ENCODE results near the gene FBLL1.
"Not testable (repeated sequence)": the region's sequence is repeated elsewhere in the genome, so short reads cannot be mapped to it uniquely, and the experiment has no call there.

Gene FBLL1

DNA sequence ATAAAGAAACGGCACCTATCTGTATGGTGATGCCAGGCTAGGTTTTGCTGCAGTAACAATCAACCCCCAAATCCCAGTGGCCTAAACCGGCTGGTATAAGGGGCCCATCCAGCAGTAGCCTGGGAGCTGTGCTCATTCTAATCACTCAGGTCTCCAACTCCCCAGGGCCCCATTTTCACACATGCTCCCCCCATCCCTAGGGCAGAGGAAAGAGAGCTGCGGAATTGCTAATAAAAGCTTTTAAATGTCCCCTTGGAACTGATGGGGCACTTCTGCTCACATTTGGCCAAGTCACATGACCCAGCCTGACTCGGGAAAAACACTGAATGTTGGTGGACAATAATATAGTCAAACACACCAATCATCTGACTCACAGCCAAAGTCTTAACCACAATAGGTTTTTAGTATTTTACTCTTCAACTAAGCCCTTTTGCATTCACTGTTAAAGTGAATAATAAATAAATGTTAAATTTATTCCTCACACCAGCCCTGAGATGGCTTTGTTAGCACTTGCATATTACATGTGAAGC lies 1.6 kb downstream of the FBLL1 start:
- Histone ChIP-seq H3K4me1 (ENCODE audit: control extremely low read depth in 1 of 4, control insufficient read depth in 4 of 4, insufficient read depth in 4 of 4, low read length in 3 of 4) (peaks cover 0 to 8% (median 7%) of the 10 kb centered on the region in 4 experiments), H3K36me3 (ENCODE audit: control insufficient read depth in 4 of 4, insufficient read depth in 4 of 4, low read length in 3 of 4) (no peaks in the 10 kb centered on the region), H3K9me3 (ENCODE audit: control extremely low read depth in 1 of 5, control insufficient read depth in 4 of 5, insufficient read depth in 2 of 5, low read depth in 1 of 5, low read length in 4 of 5) (peaks cover 0 to 7% (median 0%) of the 10 kb centered on the region in 5 experiments), H3K4me3 (ENCODE audit: control insufficient read depth in 1 of 7, extremely low read depth in 1 of 7, insufficient read depth in 4 of 7, low read depth in 2 of 7, low read length in 6 of 7) (no peak overlapping the region), H3K27me3 (replicated peaks in 2 of 5; ENCODE audit: control insufficient read depth in 4 of 5, insufficient read depth in 5 of 5, low read length in 4 of 5) (peaks cover 12 to 47% (median 22%) of the 10 kb centered on the region in 5 experiments), H3K27ac (ENCODE audit: insufficient read depth in 1 of 2, low read depth in 1 of 2, low read length in 2 of 2, poor library complexity in 1 of 2, severe bottlenecking in 2 of 2) (no peak overlapping the region)
- CTCF ChIA-PET: no interaction called here
- peak in 1 of 3 donors; percentile 2 for DNase-seq
- POLR2A ChIA-PET: no interaction called here
- no CpG with 5 or more reads among the region's 4 CpGs for WGBS (ENCODE audit: insufficient coverage)

GRCh38 chr5:168531191-168531590 lies 2.1 kb downstream of the FBLL1 start:
- H3K4me1 ChIP-seq (ENCODE audit: control extremely low read depth in 1 of 4, control insufficient read depth in 4 of 4, insufficient read depth in 4 of 4, low read length in 3 of 4): peaks cover 0 to 8% (median 7%) of the 10 kb centered on the region in 4 experiments
- no peaks in the 10 kb centered on the region for H3K36me3 ChIP-seq (ENCODE audit: control insufficient read depth in 4 of 4, insufficient read depth in 4 of 4, low read length in 3 of 4)
- no peak overlapping the region for H3K4me3 ChIP-seq (ENCODE audit: control insufficient read depth in 1 of 7, extremely low read depth in 1 of 7, insufficient read depth in 4 of 7, low read depth in 2 of 7, low read length in 6 of 7)
- ChIA-PET POLR2A (no interaction called here), CTCF (no interaction called here)
- no peak for DNase-seq
- 76% methylated on average over 5 of the region's 5 CpGs for WGBS (ENCODE audit: insufficient coverage)
- peaks cover 12 to 47% (median 22%) of the 10 kb centered on the region in 5 experiments for H3K27me3 ChIP-seq (replicated peaks in 2 of 5; ENCODE audit: control insufficient read depth in 4 of 5, insufficient read depth in 5 of 5, low read length in 4 of 5)
- peaks cover 0 to 7% (median 0%) of the 10 kb centered on the region in 5 experiments for H3K9me3 ChIP-seq (ENCODE audit: control extremely low read depth in 1 of 5, control insufficient read depth in 4 of 5, insufficient read depth in 2 of 5, low read depth in 1 of 5, low read length in 4 of 5)
- no peak overlapping the region for H3K27ac ChIP-seq (ENCODE audit: insufficient read depth in 1 of 2, low read depth in 1 of 2, low read length in 2 of 2, poor library complexity in 1 of 2, severe bottlenecking in 2 of 2)

GRCh38 chr5:168531987-168532864 lies 3.1 kb downstream of the FBLL1 start:
- WGBS (ENCODE audit: insufficient coverage): 60% methylated on average over 4 of the region's 6 CpGs
- Histone ChIP-seq H3K36me3 (ENCODE audit: control insufficient read depth in 4 of 4, insufficient read depth in 4 of 4, low read length in 3 of 4) (no peaks in the 10 kb centered on the region), H3K4me3 (ENCODE audit: control insufficient read depth in 1 of 7, extremely low read depth in 1 of 7, insufficient read depth in 4 of 7, low read depth in 2 of 7, low read length in 6 of 7) (no peak overlapping the region), H3K27ac (ENCODE audit: insufficient read depth in 1 of 2, low read depth in 1 of 2, low read length in 2 of 2, poor library complexity in 1 of 2, severe bottlenecking in 2 of 2) (no peak overlapping the region), H3K9me3 (ENCODE audit: control extremely low read depth in 1 of 5, control insufficient read depth in 4 of 5, insufficient read depth in 2 of 5, low read depth in 1 of 5, low read length in 4 of 5) (peaks cover 0 to 7% (median 0%) of the 10 kb centered on the region in 5 experiments), H3K27me3 (replicated peaks in 2 of 5; ENCODE audit: control insufficient read depth in 4 of 5, insufficient read depth in 5 of 5, low read length in 4 of 5) (peaks cover 12 to 47% (median 22%) of the 10 kb centered on the region in 5 experiments), H3K4me1 (ENCODE audit: control extremely low read depth in 1 of 4, control insufficient read depth in 4 of 4, insufficient read depth in 4 of 4, low read length in 3 of 4) (peaks cover 0 to 8% (median 7%) of the 10 kb centered on the region in 4 experiments)
- ChIA-PET POLR2A (no interaction called here), CTCF (no interaction called here)
- DNase-seq: no peak

DNA sequence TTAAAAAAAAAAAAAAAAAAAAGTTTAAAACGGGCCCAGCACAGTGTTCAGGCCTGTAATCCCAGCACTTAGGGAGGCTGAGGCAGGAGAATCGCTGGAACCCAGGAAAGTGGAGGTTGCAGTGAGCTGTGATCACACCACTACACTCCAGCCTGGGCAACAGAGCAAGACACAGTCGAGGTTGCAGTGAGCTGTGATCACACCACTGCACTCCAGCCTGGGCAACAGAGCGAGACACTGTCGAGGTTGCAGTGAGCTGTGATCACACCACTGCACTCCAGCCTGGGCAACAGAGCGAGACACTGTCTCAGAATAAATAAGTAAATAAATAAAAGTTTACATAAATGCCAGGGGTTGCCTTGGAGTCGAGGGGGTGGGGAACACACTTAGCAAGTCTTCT lies 5.2 kb downstream of the FBLL1 start:
- DNase-seq; H3K9me3 ChIP-seq (ENCODE audit: control extremely low read depth in 1 of 5, control insufficient read depth in 4 of 5, insufficient read depth in 2 of 5, low read depth in 1 of 5, low read length in 4 of 5); CTCF ChIA-PET; H3K4me3 ChIP-seq (ENCODE audit: control insufficient read depth in 1 of 7, extremely low read depth in 1 of 7, insufficient read depth in 4 of 7, low read depth in 2 of 7, low read length in 6 of 7); POLR2A ChIA-PET; H3K4me1 ChIP-seq (ENCODE audit: control extremely low read depth in 1 of 4, control insufficient read depth in 4 of 4, insufficient read depth in 4 of 4, low read length in 3 of 4); H3K27ac ChIP-seq (ENCODE audit: insufficient read depth in 1 of 2, low read depth in 1 of 2, low read length in 2 of 2, poor library complexity in 1 of 2, severe bottlenecking in 2 of 2); H3K36me3 ChIP-seq (ENCODE audit: control insufficient read depth in 4 of 4, insufficient read depth in 4 of 4, low read length in 3 of 4): not testable (repeated sequence)
- WGBS (ENCODE audit: insufficient coverage): 97% methylated on average over 5 of the region's 7 CpGs
- H3K27me3 ChIP-seq (replicated peaks in 2 of 5; ENCODE audit: control insufficient read depth in 4 of 5, insufficient read depth in 5 of 5, low read length in 4 of 5): peaks cover 8 to 34% (median 20%) of the 10 kb centered on the region in 5 experiments

- CTCF ChIA-PET: interaction anchor here (1.2 to 1.6 kb wide), 2 partner anchors 9 to 12 kb away, joined by 3 read pairs; no protein-coding TSS in a partner anchor
- 86% methylated on average over 2 of the region's 2 CpGs for WGBS (ENCODE audit: insufficient coverage)
Observed at GRCh38 chr5:168537176-168537575, 8.1 kb downstream of the FBLL1 start.

DNA sequence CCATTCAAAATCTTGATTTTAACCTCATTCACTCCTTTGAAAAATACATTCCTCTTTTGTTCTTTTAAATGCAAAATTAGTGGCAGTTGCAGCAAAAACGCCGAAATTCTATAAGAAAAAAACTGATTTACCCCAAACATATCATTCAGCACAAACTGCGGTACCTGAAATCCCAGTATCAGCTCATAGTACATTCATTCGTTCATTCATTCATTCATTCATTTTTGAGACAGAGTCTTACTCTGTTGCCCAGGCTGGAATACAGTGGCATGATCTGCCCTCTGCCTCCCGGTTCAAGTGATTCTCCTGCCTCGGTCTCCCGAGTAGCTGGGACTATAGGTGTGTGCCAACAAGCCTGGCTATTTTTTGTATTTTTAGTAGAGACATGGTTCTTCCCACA lies 20.4 kb downstream of the FBLL1 start:
- CTCF ChIA-PET: no interaction called here
- H3K27ac ChIP-seq (ENCODE audit: insufficient read depth in 1 of 2, low read depth in 1 of 2, low read length in 2 of 2, poor library complexity in 1 of 2, severe bottlenecking in 2 of 2): no peak overlapping the region
- no peaks in the 10 kb centered on the region for H3K27me3 ChIP-seq (replicated peaks in 2 of 5; ENCODE audit: control insufficient read depth in 4 of 5, insufficient read depth in 5 of 5, low read length in 4 of 5)
- H3K36me3 ChIP-seq (ENCODE audit: control insufficient read depth in 4 of 4, insufficient read depth in 4 of 4, low read length in 3 of 4): peaks cover 19 to 44% (median 22%) of the 10 kb centered on the region in 4 experiments
- POLR2A ChIA-PET: no interaction called here
- WGBS (ENCODE audit: insufficient coverage): 96% methylated on average over 4 of the region's 7 CpGs
- DNase-seq: no peak
- H3K4me3 ChIP-seq (ENCODE audit: control insufficient read depth in 1 of 7, extremely low read depth in 1 of 7, insufficient read depth in 4 of 7, low read depth in 2 of 7, low read length in 6 of 7): no peak overlapping the region
- no peaks in the 10 kb centered on the region for H3K4me1 ChIP-seq (ENCODE audit: control extremely low read depth in 1 of 4, control insufficient read depth in 4 of 4, insufficient read depth in 4 of 4, low read length in 3 of 4)
- H3K9me3 ChIP-seq (ENCODE audit: control extremely low read depth in 1 of 5, control insufficient read depth in 4 of 5, insufficient read depth in 2 of 5, low read depth in 1 of 5, low read length in 4 of 5): no peaks in the 10 kb centered on the region

More at GRCh38 chr5:168537176-168537575, 8.1 kb downstream of the FBLL1 start:
- Histone ChIP-seq H3K27ac (ENCODE audit: insufficient read depth in 1 of 2, low read depth in 1 of 2, low read length in 2 of 2, poor library complexity in 1 of 2, severe bottlenecking in 2 of 2) (no peak overlapping the region), H3K27me3 (replicated peaks in 2 of 5; ENCODE audit: control insufficient read depth in 4 of 5, insufficient read depth in 5 of 5, low read length in 4 of 5) (peaks cover 0 to 11% (median 5%) of the 10 kb centered on the region in 5 experiments), H3K4me3 (ENCODE audit: control insufficient read depth in 1 of 7, extremely low read depth in 1 of 7, insufficient read depth in 4 of 7, low read depth in 2 of 7, low read length in 6 of 7) (no peak overlapping the region), H3K4me1 (ENCODE audit: control extremely low read depth in 1 of 4, control insufficient read depth in 4 of 4, insufficient read depth in 4 of 4, low read length in 3 of 4) (no peaks in the 10 kb centered on the region), H3K9me3 (ENCODE audit: control extremely low read depth in 1 of 5, control insufficient read depth in 4 of 5, insufficient read depth in 2 of 5, low read depth in 1 of 5, low read length in 4 of 5) (no peaks in the 10 kb centered on the region), H3K36me3 (ENCODE audit: control insufficient read depth in 4 of 4, insufficient read depth in 4 of 4, low read length in 3 of 4) (no peaks in the 10 kb centered on the region)
- DNase-seq: no peak
- POLR2A ChIA-PET: no interaction called here

DNA sequence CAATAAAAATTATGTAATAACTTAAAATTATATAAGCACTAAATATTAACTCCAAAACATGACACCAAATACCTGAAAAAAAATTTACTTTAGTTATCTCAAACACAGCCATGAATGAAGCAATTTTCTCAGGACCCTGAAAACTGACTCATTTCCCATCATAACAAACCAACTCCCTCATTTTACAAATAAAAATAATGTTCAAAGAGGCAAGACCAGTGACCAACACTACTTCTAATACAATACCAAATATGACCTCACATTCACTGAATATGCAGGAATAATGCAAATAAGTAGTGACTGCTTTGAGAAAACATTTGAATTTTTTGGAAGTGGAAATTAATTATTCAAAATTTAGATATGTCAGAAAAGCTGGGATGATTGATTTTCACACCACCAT lies 21.6 kb downstream of the FBLL1 start:
- no peaks in the 10 kb centered on the region for H3K4me1 ChIP-seq (ENCODE audit: control extremely low read depth in 1 of 4, control insufficient read depth in 4 of 4, insufficient read depth in 4 of 4, low read length in 3 of 4)
- H3K27ac ChIP-seq (ENCODE audit: insufficient read depth in 1 of 2, low read depth in 1 of 2, low read length in 2 of 2, poor library complexity in 1 of 2, severe bottlenecking in 2 of 2): no peak overlapping the region
- H3K27me3 ChIP-seq (replicated peaks in 2 of 5; ENCODE audit: control insufficient read depth in 4 of 5, insufficient read depth in 5 of 5, low read length in 4 of 5): no peaks in the 10 kb centered on the region
- DNase-seq: no peak
- CTCF ChIA-PET: no interaction called here
- POLR2A ChIA-PET: no interaction called here
- H3K4me3 ChIP-seq (ENCODE audit: control insufficient read depth in 1 of 7, extremely low read depth in 1 of 7, insufficient read depth in 4 of 7, low read depth in 2 of 7, low read length in 6 of 7): no peak overlapping the region
- peaks cover 19 to 52% (median 22%) of the 10 kb centered on the region in 4 experiments for H3K36me3 ChIP-seq (ENCODE audit: control insufficient read depth in 4 of 4, insufficient read depth in 4 of 4, low read length in 3 of 4)
- H3K9me3 ChIP-seq (ENCODE audit: control extremely low read depth in 1 of 5, control insufficient read depth in 4 of 5, insufficient read depth in 2 of 5, low read depth in 1 of 5, low read length in 4 of 5): no peaks in the 10 kb centered on the region
